ENCODE data around the gene NDUFB4. TPM values are rescaled to one million over a fixed set of nuclear protein-coding genes. Genes with fewer than 3 reads are reported as not detected.

The NDUFB4 gene
- total RNA-seq, 4 donors from 2014 or later, result 46.9 to 128 (median 87.8) TPM

- TF ChIP-seq, protein P1, sequence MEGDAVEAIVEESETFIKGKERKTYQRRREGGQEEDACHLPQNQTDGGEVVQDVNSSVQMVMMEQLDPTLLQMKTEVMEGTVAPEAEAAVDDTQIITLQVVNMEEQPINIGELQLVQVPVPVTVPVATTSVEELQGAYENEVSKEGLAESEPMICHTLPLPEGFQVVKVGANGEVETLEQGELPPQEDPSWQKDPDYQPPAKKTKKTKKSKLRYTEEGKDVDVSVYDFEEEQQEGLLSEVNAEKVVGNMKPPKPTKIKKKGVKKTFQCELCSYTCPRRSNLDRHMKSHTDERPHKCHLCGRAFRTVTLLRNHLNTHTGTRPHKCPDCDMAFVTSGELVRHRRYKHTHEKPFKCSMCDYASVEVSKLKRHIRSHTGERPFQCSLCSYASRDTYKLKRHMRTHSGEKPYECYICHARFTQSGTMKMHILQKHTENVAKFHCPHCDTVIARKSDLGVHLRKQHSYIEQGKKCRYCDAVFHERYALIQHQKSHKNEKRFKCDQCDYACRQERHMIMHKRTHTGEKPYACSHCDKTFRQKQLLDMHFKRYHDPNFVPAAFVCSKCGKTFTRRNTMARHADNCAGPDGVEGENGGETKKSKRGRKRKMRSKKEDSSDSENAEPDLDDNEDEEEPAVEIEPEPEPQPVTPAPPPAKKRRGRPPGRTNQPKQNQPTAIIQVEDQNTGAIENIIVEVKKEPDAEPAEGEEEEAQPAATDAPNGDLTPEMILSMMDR (IDR thresholded peaks at IDR 0.05; ENCODE audit: low read depth), result no peak
These were observed 37.3 kb upstream of the NDUFB4 start for GRCh38 chr3:120558771-120559241.

GRCh38 chr3:120559242-120560061 lies 36.7 kb upstream of the NDUFB4 start:
- TF ChIP-seq, protein P1 (IDR thresholded peaks at IDR 0.05; ENCODE audit: low read depth), result no peak

- TF ChIP-seq, protein P1 (IDR thresholded peaks at IDR 0.05; ENCODE audit: low read depth), result no peak
These were observed 35.6 kb upstream of the NDUFB4 start for GRCh38 chr3:120560304-120561250.

- TF ChIP-seq, protein P1 (IDR thresholded peaks at IDR 0.05; ENCODE audit: low read depth), result no peak
These were observed 34.7 kb upstream of the NDUFB4 start for GRCh38 chr3:120561251-120562045.

- TF ChIP-seq, protein P1 (IDR thresholded peaks at IDR 0.05; ENCODE audit: low read depth), result no peak
These were observed 32.6 kb upstream of the NDUFB4 start for GRCh38 chr3:120563356-120564022.

- TF ChIP-seq, protein P1 (IDR thresholded peaks at IDR 0.05; ENCODE audit: low read depth), result no peak
These were observed 29.7 kb upstream of the NDUFB4 start for GRCh38 chr3:120566243-120566975.

All from subcutaneous adipose tissue (tissue), 4 donors.